Ishikawa (cell line): ENCODE results near the gene CACNA2D3.

Experiments
- CEBPB ChIP-seq: IDR thresholded peaks from 2 replicates; pipeline ENCODE4 v1.6.1; 2012
- CREB1 ChIP-seq: IDR thresholded peaks from 2 replicates; pipeline ENCODE4 v1.6.1; 2012; ENCODE audit warnings: low read depth
- EGR1 ChIP-seq: IDR thresholded peaks from 2 replicates; pipeline ENCODE4 v1.6.1; 2012
- EP300 ChIP-seq: IDR thresholded peaks from 2 replicates; pipeline ENCODE4 v1.6.1; 2012; ENCODE audit warnings: borderline replicate concordance
- FOXM1 ChIP-seq: IDR thresholded peaks from 2 replicates; pipeline ENCODE4 v1.6.1; 2012; ENCODE audit warnings: low read depth, borderline replicate concordance
- MAX ChIP-seq: IDR thresholded peaks from 2 replicates; pipeline ENCODE4 v1.6.1; 2012
- NFIC ChIP-seq: IDR thresholded peaks from 2 replicates; pipeline ENCODE4 v1.6.1; 2012
- RAD21 ChIP-seq: IDR thresholded peaks from 2 replicates; pipeline ENCODE4 v1.6.1; 2012; ENCODE audit warnings: low read depth
- REST ChIP-seq: IDR thresholded peaks from 2 replicates; pipeline ENCODE4 v1.6.1; 2012; ENCODE audit warnings: low read depth, mild to moderate bottlenecking
- TAF1 ChIP-seq: IDR thresholded peaks from 2 replicates; pipeline ENCODE4 v1.6.1; 2012; ENCODE audit warnings: low read depth, mild to moderate bottlenecking
- TCF12 ChIP-seq: IDR thresholded peaks from 2 replicates; pipeline ENCODE4 v1.6.1; 2012; ENCODE audit warnings: low read depth
- TEAD4 ChIP-seq: IDR thresholded peaks from 2 replicates; pipeline ENCODE4 v1.6.1; 2012
- USF1 ChIP-seq: IDR thresholded peaks from 2 replicates; pipeline ENCODE4 v1.6.1; 2012
- YY1 ChIP-seq: IDR thresholded peaks from 2 replicates; pipeline ENCODE4 v1.6.1; 2012; ENCODE audit warnings: low read depth
- ZBTB7A ChIP-seq: IDR thresholded peaks from 2 replicates; pipeline ENCODE4 v1.6.1; 2012; ENCODE audit warnings: low read depth

CACNA2D3 gene

GRCh38 chr3:54139630-54140029, 17.3 kb downstream of the CACNA2D3 start:
- TF ChIP-seq CEBPB (no peak), EGR1 (no peak), TCF12 (no peak), RAD21 (no peak), MAX (no peak), TAF1 (no peak), REST (no peak), USF1 (no peak), CREB1 (no peak), EP300 (no peak), NFIC (no peak), ZBTB7A (no peak)

GRCh38 chr3:54144284-54144683, 21.9 kb downstream of the CACNA2D3 start:
- no peak for TF ChIP-seq NFIC
- no peak for TF ChIP-seq EGR1
- TF ChIP-seq EP300 = no peak
- no peak for TF ChIP-seq FOXM1
- no peak for TF ChIP-seq REST
- TF ChIP-seq MAX = no peak
- TF ChIP-seq RAD21 = no peak
- TF ChIP-seq TCF12 = no peak
- TF ChIP-seq TAF1 = no peak
- TF ChIP-seq USF1 = no peak
- TF ChIP-seq TEAD4 = no peak
- TF ChIP-seq CREB1 = no peak
- TF ChIP-seq ZBTB7A = no peak
- no peak for TF ChIP-seq CEBPB
- TF ChIP-seq YY1 = no peak

GRCh38 chr3:54146506-54147239, 24.3 kb downstream of the CACNA2D3 start:
- TF ChIP-seq RAD21 (peak; percentile 54), YY1 (no peak)

GRCh38 chr3:54150864-54151467, 28.6 kb downstream of the CACNA2D3 start:
- TF ChIP-seq USF1 (no peak), YY1 (no peak), MAX (no peak), NFIC (no peak), TCF12 (no peak)

- TF ChIP-seq EGR1 (no peak), USF1 (no peak), ZBTB7A (no peak), TAF1 (no peak), FOXM1 (no peak), CEBPB (no peak), NFIC (no peak), TCF12 (no peak), EP300 (no peak), MAX (no peak), REST (no peak), YY1 (no peak), TEAD4 (no peak), RAD21 (no peak), CREB1 (no peak)
Measured at GRCh38 chr3:54153477-54153876, 31.1 kb downstream of the CACNA2D3 start.
